Activated T-cell treated with anti-CD3 and anti-CD28 coated beads, Interleukin-2, amount 50 U/mL, for 4 hours (primary cell): Measurements from ENCODE around the gene KRT25. TPM values are rescaled to one million over a fixed set of nuclear protein-coding genes. Genes with fewer than 3 reads are reported as not detected.

Experiments
- ATAC-seq, 2 donors: fragments of 200-7000 bp; cut with Tn5 transposase; one replicate each; pipeline ENCODE4 v1.10.0; 2021
- DNase-seq: peaks from one replicate; pipeline ENCODE4 v3.0.0-alpha.2; 2020
- H3K27me3 Mint-ChIP-seq: one replicate; pipeline ENCODE4 v1.8.0; 2021; ENCODE audit warnings: low read depth, mixed read lengths
- H3K36me3 Mint-ChIP-seq: one replicate; pipeline ENCODE4 v1.8.0; 2022; ENCODE audit warnings: mixed read lengths; ENCODE audit not compliant: insufficient read depth
- H3K4me1 Mint-ChIP-seq: one replicate; pipeline ENCODE4 v1.8.0; 2021; ENCODE audit warnings: low read depth, mixed read lengths
- H3K4me3 Mint-ChIP-seq: one replicate; pipeline ENCODE4 v1.8.0; 2021; ENCODE audit warnings: mild to moderate bottlenecking, moderate library complexity, mixed read lengths
- H3K9me3 Mint-ChIP-seq: one replicate; pipeline ENCODE4 v1.8.0; 2021; ENCODE audit warnings: mixed read lengths
- total RNA-seq, 3 donors: library from RNA; stranded (reverse); gene quantifications; one replicate each; pipeline ENCODE4 v1.2.1, GENCODE V29; 2021

Gene KRT25, protein sequence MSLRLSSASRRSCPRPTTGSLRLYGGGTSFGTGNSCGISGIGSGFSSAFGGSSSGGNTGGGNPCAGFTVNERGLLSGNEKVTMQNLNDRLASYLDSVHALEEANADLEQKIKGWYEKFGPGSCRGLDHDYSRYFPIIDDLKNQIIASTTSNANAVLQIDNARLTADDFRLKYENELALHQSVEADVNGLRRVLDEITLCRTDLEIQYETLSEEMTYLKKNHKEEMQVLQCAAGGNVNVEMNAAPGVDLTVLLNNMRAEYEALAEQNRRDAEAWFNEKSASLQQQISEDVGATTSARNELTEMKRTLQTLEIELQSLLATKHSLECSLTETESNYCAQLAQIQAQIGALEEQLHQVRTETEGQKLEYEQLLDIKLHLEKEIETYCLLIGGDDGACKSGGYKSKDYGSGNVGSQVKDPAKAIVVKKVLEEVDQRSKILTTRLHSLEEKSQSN
- not detected for total RNA-seq

DNA sequence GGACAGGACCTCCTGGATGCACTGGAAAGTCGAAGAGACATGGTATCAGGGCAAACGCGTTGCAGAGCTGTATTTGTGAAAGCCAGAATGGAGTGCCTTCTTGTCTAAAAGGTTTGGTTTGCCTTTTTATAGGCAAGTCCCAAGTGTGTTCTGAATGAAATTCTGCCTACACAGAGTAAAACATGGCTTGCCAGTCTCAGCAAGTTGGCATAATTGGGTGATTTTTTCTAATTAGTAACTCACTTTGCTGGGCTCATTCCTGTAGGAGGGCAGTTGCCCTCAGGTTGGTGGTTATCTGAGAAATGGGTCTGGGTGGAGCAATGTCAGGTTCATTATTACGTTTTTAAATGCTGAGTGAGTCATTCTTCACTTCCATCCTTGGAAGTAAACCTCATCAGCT, at the start of gene KRT25:
Gene KRT25, minus strand, starts transcription at position 101 of the 400 bp plus-strand sequence. Its CDS starts 60 bp downstream, at position 41.
- peaks cover 6% of the 10 kb centered on the region for H3K36me3 Mint-ChIP-seq
- ATAC-seq, result no peak
- peaks cover 21% of the 10 kb centered on the region for H3K9me3 Mint-ChIP-seq
- DNase-seq, result no peak
- peaks cover 39% of the 10 kb centered on the region for H3K27me3 Mint-ChIP-seq
- H3K4me3 Mint-ChIP-seq, result no peak within 1 kb of the TSS
- H3K4me1 Mint-ChIP-seq, result no peaks in the 10 kb centered on the region

DNA sequence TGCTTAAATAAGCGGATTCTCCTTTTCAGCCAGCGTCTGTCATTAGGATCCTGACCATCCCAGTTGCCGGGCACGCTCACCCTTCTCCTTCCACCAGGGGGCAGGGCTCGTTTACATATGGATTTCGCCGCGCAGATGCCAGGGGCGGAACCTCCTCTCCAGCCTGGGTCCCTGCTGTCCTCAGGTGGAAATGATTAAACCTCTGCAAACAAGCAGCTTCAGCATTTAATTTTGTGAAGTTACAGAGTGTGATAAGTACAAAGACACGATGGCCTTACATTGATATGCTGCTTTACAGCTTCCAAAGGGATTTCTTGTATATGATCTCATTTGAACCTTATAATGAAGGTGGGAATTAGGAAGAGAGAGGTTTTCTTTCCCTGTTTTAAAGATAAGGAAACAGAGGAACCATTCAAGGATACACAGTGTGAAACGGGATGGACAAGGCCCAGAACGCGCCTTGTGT, 48.5 kb upstream of the KRT25 start:
- DNase-seq (peak; percentile 70), ATAC-seq (peak; percentile 89 to 96)
- H3K27me3 Mint-ChIP-seq, result peaks cover 49% of the 10 kb centered on the region
- H3K4me3 Mint-ChIP-seq, result no peak overlapping the region
- H3K9me3 Mint-ChIP-seq, result no peaks in the 10 kb centered on the region
- H3K4me1 Mint-ChIP-seq, result peaks cover 3% of the 10 kb centered on the region
- no peaks in the 10 kb centered on the region for H3K36me3 Mint-ChIP-seq

GRCh38 chr17:40801157-40801556, 46.0 kb upstream of the KRT25 start:
- H3K4me1 Mint-ChIP-seq, result peaks cover 3% of the 10 kb centered on the region
- peaks cover 40% of the 10 kb centered on the region for H3K27me3 Mint-ChIP-seq
- H3K4me3 Mint-ChIP-seq, result no peak overlapping the region
- no peaks in the 10 kb centered on the region for H3K36me3 Mint-ChIP-seq
- no peak for DNase-seq
- H3K9me3 Mint-ChIP-seq, result no peaks in the 10 kb centered on the region
- no peak for ATAC-seq

GRCh38 chr17:40800381-40800780, 45.2 kb upstream of the KRT25 start:
- peaks cover 39% of the 10 kb centered on the region for H3K27me3 Mint-ChIP-seq
- no peak for ATAC-seq
- H3K4me3 Mint-ChIP-seq, result no peak overlapping the region
- no peak for DNase-seq
- H3K9me3 Mint-ChIP-seq, result no peaks in the 10 kb centered on the region
- H3K4me1 Mint-ChIP-seq, result peaks cover 3% of the 10 kb centered on the region
- no peaks in the 10 kb centered on the region for H3K36me3 Mint-ChIP-seq

- no peaks in the 10 kb centered on the region for H3K9me3 Mint-ChIP-seq
Measured at GRCh38 chr17:40799859-40800258, 44.7 kb upstream of the KRT25 start, which contains the start of gene KRT28. TSS of gene KRT28 (minus strand) at chr17:40799959. CDS start at chr17:40799893, 66 bp downstream.

GRCh38 chr17:40796846-40797245, 41.7 kb upstream of the KRT25 start:
- H3K9me3 Mint-ChIP-seq, result no peaks in the 10 kb centered on the region
- no peak overlapping the region for H3K4me3 Mint-ChIP-seq
- ATAC-seq, result no peak
- no peaks in the 10 kb centered on the region for H3K36me3 Mint-ChIP-seq
- peaks cover 33% of the 10 kb centered on the region for H3K27me3 Mint-ChIP-seq
- H3K4me1 Mint-ChIP-seq, result no peaks in the 10 kb centered on the region
- DNase-seq, result no peak

More at GRCh38 chr17:40799859-40800258, 44.7 kb upstream of the KRT25 start, which contains the start of gene KRT28:
- no peaks in the 10 kb centered on the region for H3K36me3 Mint-ChIP-seq
- ATAC-seq, result no peak
- H3K4me3 Mint-ChIP-seq, result no peak within 1 kb of the TSS
- peaks cover 38% of the 10 kb centered on the region for H3K27me3 Mint-ChIP-seq
- peaks cover 3% of the 10 kb centered on the region for H3K4me1 Mint-ChIP-seq
- DNase-seq, result no peak

GRCh38 chr17:40795019-40795667, 40.0 kb upstream of the KRT25 start:
- no peaks in the 10 kb centered on the region for H3K4me1 Mint-ChIP-seq
- no peaks in the 10 kb centered on the region for H3K36me3 Mint-ChIP-seq
- DNase-seq (no peak), ATAC-seq (no peak)
- H3K4me3 Mint-ChIP-seq, result no peak overlapping the region
- H3K9me3 Mint-ChIP-seq, result no peaks in the 10 kb centered on the region
- H3K27me3 Mint-ChIP-seq, result peaks cover 33% of the 10 kb centered on the region

DNA sequence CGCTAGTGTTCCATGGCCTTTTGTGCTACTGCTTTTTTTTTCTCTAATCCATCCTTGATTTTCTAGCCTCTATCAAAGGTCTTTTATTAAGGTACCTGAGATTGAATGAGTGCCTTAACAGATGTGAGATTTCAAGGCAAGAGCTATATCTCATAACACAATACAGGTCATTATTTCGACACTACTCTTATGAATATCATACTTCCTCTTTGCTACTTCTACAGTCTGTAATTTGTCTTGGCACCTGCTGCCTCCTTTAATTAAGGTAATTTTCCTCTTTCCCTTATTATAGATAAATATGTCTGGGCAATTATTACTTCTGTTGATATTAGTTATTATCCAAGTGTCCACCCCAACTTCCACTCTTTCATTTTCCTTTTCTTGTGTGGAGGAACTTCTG, 39.3 kb upstream of the KRT25 start:
- H3K27me3 Mint-ChIP-seq, result peaks cover 30% of the 10 kb centered on the region
- H3K4me1 Mint-ChIP-seq, result no peaks in the 10 kb centered on the region
- ATAC-seq, result no peak
- no peak for DNase-seq
- H3K36me3 Mint-ChIP-seq, result no peaks in the 10 kb centered on the region
- no peak overlapping the region for H3K4me3 Mint-ChIP-seq
- H3K9me3 Mint-ChIP-seq, result no peaks in the 10 kb centered on the region

DNA sequence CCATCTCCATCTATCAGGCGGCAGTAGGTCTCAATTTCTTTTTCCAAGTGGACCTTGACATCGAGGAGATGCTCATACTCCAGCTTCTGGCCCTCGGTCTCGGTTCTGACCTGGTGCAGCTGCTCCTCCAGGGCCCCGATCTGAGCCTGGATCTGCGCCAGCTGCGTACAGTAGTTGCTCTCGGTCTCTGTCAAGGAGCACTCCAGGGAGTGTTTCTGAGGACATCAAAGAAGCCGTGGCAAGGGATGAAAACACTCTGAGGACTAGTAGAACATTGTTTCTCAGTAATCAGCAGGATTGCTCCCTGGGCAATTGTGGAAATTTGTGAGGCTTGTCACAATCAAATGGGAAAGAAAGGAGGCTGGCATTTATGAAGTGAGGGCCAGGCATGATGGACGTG, 38.7 kb upstream of the KRT25 start:
- Mint-ChIP-seq H3K9me3 (no peaks in the 10 kb centered on the region), H3K36me3 (no peaks in the 10 kb centered on the region), H3K4me3 (no peak overlapping the region), H3K27me3 (peaks cover 26% of the 10 kb centered on the region), H3K4me1 (no peaks in the 10 kb centered on the region)
- no peak for DNase-seq
- no peak for ATAC-seq

- DNase-seq (no peak), ATAC-seq (no peak)
- Mint-ChIP-seq H3K4me1 (no peaks in the 10 kb centered on the region), H3K36me3 (no peaks in the 10 kb centered on the region), H3K9me3 (no peaks in the 10 kb centered on the region), H3K4me3 (no peak overlapping the region), H3K27me3 (peaks cover 24% of the 10 kb centered on the region)
Measured at GRCh38 chr17:40791787-40792436, 36.8 kb upstream of the KRT25 start.

DNA sequence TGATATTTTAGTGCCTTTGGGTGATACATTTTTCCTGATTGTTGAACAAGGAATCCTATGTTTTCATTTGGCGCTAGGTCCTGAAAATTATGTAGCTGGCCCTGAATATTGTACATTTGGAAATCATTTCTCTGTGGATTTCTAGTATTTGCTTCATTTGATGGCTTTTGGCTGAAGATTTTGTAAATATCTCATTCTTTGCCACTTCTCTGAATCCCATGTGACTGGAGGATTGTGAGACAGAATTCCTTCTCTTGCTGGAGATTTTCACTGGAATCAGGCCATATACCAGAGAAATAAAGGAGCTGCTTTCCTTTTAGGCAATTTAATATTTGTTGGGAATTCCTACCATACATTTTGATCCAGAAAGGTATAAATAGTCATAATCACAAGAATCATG, 36.0 kb upstream of the KRT25 start:
- ATAC-seq, result no peak
- Mint-ChIP-seq H3K27me3 (peaks cover 22% of the 10 kb centered on the region), H3K9me3 (no peaks in the 10 kb centered on the region), H3K4me3 (no peak overlapping the region), H3K4me1 (no peaks in the 10 kb centered on the region), H3K36me3 (no peaks in the 10 kb centered on the region)
- DNase-seq, result no peak

GRCh38 chr17:40782450-40782849, 27.3 kb upstream of the KRT25 start, which contains the start of gene KRT27:
TSS of gene KRT27 (minus strand) at chr17:40782550. CDS start at chr17:40782493, 57 bp downstream.
- H3K9me3 Mint-ChIP-seq, result no peaks in the 10 kb centered on the region
- H3K4me1 Mint-ChIP-seq, result peaks cover 4% of the 10 kb centered on the region
- ATAC-seq, result no peak
- peaks cover 53% of the 10 kb centered on the region for H3K27me3 Mint-ChIP-seq
- no peak within 1 kb of the TSS for H3K4me3 Mint-ChIP-seq
- no peak for DNase-seq
- no peaks in the 10 kb centered on the region for H3K36me3 Mint-ChIP-seq

DNA sequence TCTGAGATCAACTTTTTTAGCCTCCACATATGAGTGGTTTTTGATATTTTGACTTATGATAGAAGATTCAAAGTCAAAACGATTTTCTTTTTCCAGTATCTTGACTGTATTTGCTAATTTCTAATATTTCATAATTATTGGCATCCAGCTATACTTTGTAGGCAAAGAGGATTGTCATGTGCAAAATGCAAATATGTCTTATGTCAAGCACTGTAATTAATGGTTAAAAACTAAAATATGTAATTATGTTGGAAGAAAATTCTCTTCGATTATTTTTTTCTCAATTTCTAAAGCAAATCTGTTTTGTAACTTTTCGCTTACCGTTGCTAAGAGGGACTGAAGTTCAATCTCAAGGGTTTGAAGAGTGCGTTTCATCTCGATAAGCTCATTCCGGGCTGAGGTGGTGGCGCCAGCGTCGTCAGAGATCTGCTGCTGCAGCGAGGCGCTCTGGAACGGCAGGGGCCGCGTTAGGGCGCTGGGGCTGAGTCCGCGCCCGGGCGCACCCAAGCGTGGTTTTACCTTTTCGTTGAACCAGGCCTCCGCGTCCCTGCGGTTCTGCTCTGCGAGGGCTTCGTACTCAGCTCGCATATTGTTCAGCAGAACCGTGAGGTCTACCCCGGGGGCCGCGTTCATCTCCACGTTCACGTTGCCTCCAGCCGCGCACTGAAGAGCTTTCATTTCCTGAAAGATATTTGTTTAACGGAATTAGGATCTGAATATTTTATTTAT, 24.2 kb upstream of the KRT25 start:
- DNase-seq, result no peak

DNA sequence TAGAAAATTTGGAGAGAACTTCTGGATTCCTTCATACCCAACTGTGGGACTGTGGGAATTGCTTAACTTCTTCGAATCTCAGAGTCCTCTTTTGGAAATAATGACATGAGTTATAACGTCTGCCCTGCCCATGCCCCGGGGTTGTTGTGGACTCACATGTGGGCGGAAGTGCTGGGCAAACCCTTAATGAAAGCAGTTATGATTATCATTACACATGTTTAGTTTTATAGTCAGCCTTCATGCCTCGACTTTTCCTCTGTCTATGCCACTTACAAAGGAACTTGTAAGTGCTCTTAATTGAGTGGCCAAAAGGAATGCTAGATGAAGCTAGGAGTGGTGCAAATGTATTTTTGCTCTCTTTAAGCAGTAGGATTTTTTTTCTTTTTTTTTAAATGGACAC, 23.3 kb upstream of the KRT25 start:
- H3K9me3 Mint-ChIP-seq, result no peaks in the 10 kb centered on the region
- H3K4me3 Mint-ChIP-seq, result no peak overlapping the region
- DNase-seq (no peak), ATAC-seq (no peak)
- H3K36me3 Mint-ChIP-seq, result no peaks in the 10 kb centered on the region
- peaks cover 4% of the 10 kb centered on the region for H3K4me1 Mint-ChIP-seq
- peaks cover 67% of the 10 kb centered on the region for H3K27me3 Mint-ChIP-seq

More for the DNA sequence above, 24.2 kb upstream of the KRT25 start:
- ATAC-seq, result peak; percentile 48 to 58
- peaks cover 4% of the 10 kb centered on the region for H3K4me1 Mint-ChIP-seq
- H3K36me3 Mint-ChIP-seq, result no peaks in the 10 kb centered on the region
- peaks cover 67% of the 10 kb centered on the region for H3K27me3 Mint-ChIP-seq
- no peaks in the 10 kb centered on the region for H3K9me3 Mint-ChIP-seq
- H3K4me3 Mint-ChIP-seq, result peak overlapping the region; percentile 56
